Measurements from ENCODE around the gene TMTC1. TPM values are rescaled to one million over a fixed set of nuclear protein-coding genes. Genes with fewer than 3 reads are reported as not detected.

Gene TMTC1
- total and polyA plus RNA-seq, 12 donors = 5.1 to 82.2 (median 41.8) TPM

DNA sequence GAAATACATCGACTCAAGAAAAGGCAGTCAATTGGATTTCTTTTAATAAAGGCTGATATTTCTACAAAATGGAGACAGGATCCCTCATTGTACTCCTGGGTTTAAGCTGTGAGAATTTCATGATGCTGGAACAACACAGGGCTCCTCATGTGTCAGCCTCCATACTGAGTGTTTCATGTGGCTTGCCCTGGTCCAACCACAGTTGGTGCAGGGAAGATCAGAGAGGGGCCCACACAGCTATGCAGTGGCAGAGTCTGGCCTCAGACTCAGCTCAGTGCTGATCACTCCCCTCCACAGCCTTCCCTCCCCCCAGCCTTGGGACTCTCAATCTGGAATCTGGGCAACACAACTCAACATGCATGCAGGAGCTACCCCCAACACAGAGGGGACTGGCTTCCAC is 163.7 kb downstream of the TMTC1 start:
- H3K4me3 ChIP-seq = no peak overlapping the region
- WGBS, 4 donors = 89 to 96% (median 92%) methylated on average over 1 of the region's 1 CpG

DNA sequence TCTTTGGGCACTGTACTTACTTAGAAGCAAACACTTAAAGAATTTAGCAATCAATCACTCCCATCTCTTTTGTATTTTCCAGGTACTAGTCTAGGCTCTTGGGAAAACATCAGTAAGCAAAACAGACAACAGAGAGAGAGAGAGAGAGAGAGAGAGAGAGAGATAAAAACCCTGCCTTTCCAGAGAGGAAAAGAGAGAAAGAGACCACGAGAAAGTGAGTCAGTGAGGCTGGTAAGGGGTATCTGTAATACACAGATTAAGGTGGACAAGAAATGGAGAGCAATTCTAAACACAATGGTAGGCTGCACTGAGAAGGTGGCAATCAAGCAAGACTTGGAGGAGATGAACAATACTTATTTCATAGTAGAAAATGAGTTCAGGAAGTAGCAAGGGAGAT is 166.3 kb downstream of the TMTC1 start:
- H3K4me3 ChIP-seq = no peak overlapping the region
- H3K27ac ChIP-seq = peak overlapping the region in 1 of 5 donors; percentile 32
- TF ChIP-seq, protein P1, sequence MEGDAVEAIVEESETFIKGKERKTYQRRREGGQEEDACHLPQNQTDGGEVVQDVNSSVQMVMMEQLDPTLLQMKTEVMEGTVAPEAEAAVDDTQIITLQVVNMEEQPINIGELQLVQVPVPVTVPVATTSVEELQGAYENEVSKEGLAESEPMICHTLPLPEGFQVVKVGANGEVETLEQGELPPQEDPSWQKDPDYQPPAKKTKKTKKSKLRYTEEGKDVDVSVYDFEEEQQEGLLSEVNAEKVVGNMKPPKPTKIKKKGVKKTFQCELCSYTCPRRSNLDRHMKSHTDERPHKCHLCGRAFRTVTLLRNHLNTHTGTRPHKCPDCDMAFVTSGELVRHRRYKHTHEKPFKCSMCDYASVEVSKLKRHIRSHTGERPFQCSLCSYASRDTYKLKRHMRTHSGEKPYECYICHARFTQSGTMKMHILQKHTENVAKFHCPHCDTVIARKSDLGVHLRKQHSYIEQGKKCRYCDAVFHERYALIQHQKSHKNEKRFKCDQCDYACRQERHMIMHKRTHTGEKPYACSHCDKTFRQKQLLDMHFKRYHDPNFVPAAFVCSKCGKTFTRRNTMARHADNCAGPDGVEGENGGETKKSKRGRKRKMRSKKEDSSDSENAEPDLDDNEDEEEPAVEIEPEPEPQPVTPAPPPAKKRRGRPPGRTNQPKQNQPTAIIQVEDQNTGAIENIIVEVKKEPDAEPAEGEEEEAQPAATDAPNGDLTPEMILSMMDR (IDR thresholded peaks at IDR 0.05) = no peak
- TF ChIP-seq POLR2A (IDR thresholded peaks at IDR 0.05) = no peak
- H3K4me1 ChIP-seq (replicated peaks in 1 of 2) = no peaks in the 10 kb centered on the region
- intact Hi-C loops (cut with DNase I) = no loop called here
- WGBS, 4 donors = 76 to 89% (median 81%) methylated on average over 1 of the region's 1 CpG
- DNase-seq = no peak
- H3K27me3 ChIP-seq = no peaks in the 10 kb centered on the region
- H3K36me3 ChIP-seq (replicated peaks in 1 of 2) = no peaks in the 10 kb centered on the region
- H3K9me3 ChIP-seq (replicated peaks in 1 of 3) = no peaks in the 10 kb centered on the region

More for the DNA sequence above, 163.7 kb downstream of the TMTC1 start:
- intact Hi-C loops (cut with DNase I) = no loop called here
- DNase-seq = no peak
- Histone ChIP-seq H3K27ac (no peak overlapping the region), H3K4me1 (replicated peaks in 1 of 2) (peaks cover 0 to 6% of the 10 kb centered on the region in 2 donors), H3K36me3 (replicated peaks in 1 of 2) (no peaks in the 10 kb centered on the region), H3K9me3 (replicated peaks in 1 of 3) (no peaks in the 10 kb centered on the region), H3K27me3 (no peaks in the 10 kb centered on the region)
- TF ChIP-seq, protein P1 (IDR thresholded peaks at IDR 0.05) = no peak
- no peak for TF ChIP-seq POLR2A (IDR thresholded peaks at IDR 0.05)

DNA sequence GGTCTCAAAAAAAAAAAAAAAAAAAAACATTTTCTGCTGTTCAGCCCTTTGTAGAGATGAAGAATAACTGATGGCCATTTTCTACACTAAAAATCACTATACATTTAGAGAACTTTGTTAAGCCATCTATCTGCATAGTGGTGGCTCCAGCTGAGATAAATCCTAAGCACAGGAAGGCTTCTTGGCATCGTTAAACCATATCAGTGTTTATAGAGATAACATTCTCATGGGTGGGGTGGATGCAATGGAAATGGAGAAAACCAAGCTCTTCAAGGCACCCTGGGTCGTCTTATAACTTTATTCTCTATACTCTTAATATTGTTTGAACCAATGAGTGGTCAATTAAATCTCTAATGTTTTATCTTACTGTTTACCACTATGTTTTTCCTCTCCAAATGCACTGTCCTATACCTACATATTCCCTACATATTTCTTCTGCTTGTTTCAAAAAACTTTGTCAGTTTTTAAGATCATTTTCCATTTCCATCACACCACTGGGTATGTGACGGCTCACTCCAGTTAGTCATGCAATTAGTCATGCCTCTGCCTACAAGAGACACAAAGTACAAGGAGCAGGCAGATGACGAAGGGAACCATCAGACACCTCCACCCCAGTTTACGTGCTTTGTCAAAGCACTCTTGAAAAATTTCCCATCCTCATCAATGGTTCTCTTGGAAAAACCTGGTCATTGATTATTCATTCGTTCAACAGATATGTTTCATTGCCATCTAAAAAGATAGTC is 166.9 kb downstream of the TMTC1 start:
- Histone ChIP-seq H3K9me3 (replicated peaks in 1 of 3) (no peaks in the 10 kb centered on the region), H3K27ac (peak overlapping the region in 1 of 5 donors; percentile 32), H3K36me3 (replicated peaks in 1 of 2) (no peaks in the 10 kb centered on the region), H3K4me1 (replicated peaks in 1 of 2) (no peaks in the 10 kb centered on the region), H3K4me3 (no peak overlapping the region), H3K27me3 (no peaks in the 10 kb centered on the region)
- 57 to 60% (median 58%) methylated on average over 6 of the region's 6 CpGs for WGBS, 4 donors
- intact Hi-C loops (cut with DNase I) = no loop called here
- TF ChIP-seq, protein P1 (IDR thresholded peaks at IDR 0.05) = no peak
- TF ChIP-seq POLR2A (IDR thresholded peaks at IDR 0.05) = no peak
- peak in 4 of 7 donors; percentile 22 to 75 (median 43) for DNase-seq

DNA sequence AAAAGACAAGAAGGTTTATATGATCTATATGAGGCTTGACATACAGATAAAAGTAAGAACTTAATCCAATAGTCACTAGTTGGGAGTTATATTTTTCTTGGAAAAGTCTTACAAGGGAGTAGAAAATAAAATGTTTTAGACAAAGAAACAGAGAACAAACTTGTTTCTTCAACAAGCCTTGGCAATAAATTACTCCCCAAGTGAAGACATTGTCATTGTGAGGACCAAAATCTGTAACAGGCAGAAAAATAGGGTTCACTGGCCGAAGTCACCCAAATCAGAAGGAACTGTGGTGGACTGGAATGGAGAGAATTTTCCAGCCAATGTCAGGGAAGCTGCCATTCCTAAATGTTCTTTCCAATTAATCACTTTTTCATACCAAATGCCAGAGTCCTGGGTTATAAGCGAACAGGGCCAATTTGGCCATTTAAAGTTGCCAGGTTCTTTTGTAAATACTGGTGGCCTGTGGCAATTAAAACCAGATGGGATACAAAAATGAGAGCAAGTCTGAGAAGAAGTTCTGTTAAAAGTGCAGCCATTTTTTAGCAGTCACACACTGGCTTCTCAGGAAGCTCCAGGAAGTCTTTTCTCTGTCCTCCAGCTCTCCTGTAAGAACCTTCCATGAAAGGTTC is 168.9 kb downstream of the TMTC1 start:
- DNase-seq = no peak
- H3K36me3 ChIP-seq (replicated peaks in 1 of 2) = no peaks in the 10 kb centered on the region
- no peak overlapping the region for H3K4me3 ChIP-seq
- no peak overlapping the region for H3K27ac ChIP-seq
- no peaks in the 10 kb centered on the region for H3K27me3 ChIP-seq
- no peaks in the 10 kb centered on the region for H3K9me3 ChIP-seq (replicated peaks in 1 of 3)
- H3K4me1 ChIP-seq (replicated peaks in 1 of 2) = peaks cover 0 to 12% of the 10 kb centered on the region in 2 donors
- intact Hi-C loops (cut with DNase I) = no loop called here
- no peak for TF ChIP-seq POLR2A (IDR thresholded peaks at IDR 0.05)
- TF ChIP-seq, protein P1 (IDR thresholded peaks at IDR 0.05) = no peak
- WGBS, 4 donors = 78 to 87% (median 85%) methylated on average over 2 of the region's 2 CpGs
